ENCODE results near the gene MCC.

- TF ChIP-seq CTCF (IDR thresholded peaks at IDR 0.05; ENCODE audit: insufficient read depth, low read depth, low read length) (no peak), EZH2 (IDR thresholded peaks at IDR 0.05; ENCODE audit: insufficient read depth, low read length) (no peak)
These were observed 447.5 kb downstream of the MCC start for GRCh38 chr5:113040672-113041260.
